Naive thymus-derived CD8-positive, alpha-beta T cell (primary cell): ENCODE results near the gene CACNA2D2. TPM values are rescaled to one million over a fixed set of nuclear protein-coding genes. Genes with fewer than 3 reads are reported as not detected.
A peak's percentile ranks its signal among the peaks of the same experiment; 100 is the strongest.
"Not testable (repeated sequence)": the region's sequence is repeated elsewhere in the genome, so short reads cannot be mapped to it uniquely, and the experiment has no call there.

ENCODE experiments used
- ATAC-seq, 2 donors: fragments of 150-1000 bp; cut with Tn5 transposase in 1 of 2; sonication (Bioruptor Pico), chemical (Tn5 transposase) in 1 of 2; 1 replicate in 1 of 2; 2 replicates in 1 of 2; pipeline ENCODE4 v1.10.0; 2021; ENCODE audit warnings: mild to moderate bottlenecking in 2 of 2, moderate library complexity in 2 of 2
- POLR2A ChIA-PET: fragments of 350-600 bp; sonication (Branson Sonifier 250); formaldehyde crosslinking; loops from one replicate; lab custom pipeline; 2021; ENCODE audit warnings: antibody characterized with exemption; lab: Charles Lee
- DNase-seq, 10 donors: peaks; one replicate each; pipeline versions ENCODE4 v3.0.0 to v3.0.0-alpha.2; 2020 to 2022
- H3K27ac Mint-ChIP-seq, 10 donors: one replicate each; pipeline ENCODE4 v1.8.0; 2020 to 2022; ENCODE audit warnings: mild to moderate bottlenecking in 10 of 10, mixed read lengths in 10 of 10, moderate library complexity in 4 of 10, inconsistent platforms in 1 of 10
- H3K27me3 Mint-ChIP-seq, 5 donors: one replicate each; pipeline ENCODE4 v1.8.0; 2021 to 2022; ENCODE audit warnings: mixed read lengths in 5 of 5
- H3K36me3 Mint-ChIP-seq, 3 donors: one replicate each; pipeline ENCODE4 v1.8.0; 2020 to 2022; ENCODE audit warnings: mixed read lengths in 3 of 3, mild to moderate bottlenecking in 2 of 3, inconsistent platforms in 1 of 3
- H3K4me1 Mint-ChIP-seq, 4 donors: one replicate each; pipeline ENCODE4 v1.8.0; 2021 to 2022; ENCODE audit warnings: mixed read lengths in 4 of 4
- H3K4me3 Mint-ChIP-seq, 10 donors: one replicate each; pipeline ENCODE4 v1.8.0; 2020 to 2022; ENCODE audit warnings: mild to moderate bottlenecking in 10 of 10, mixed read lengths in 10 of 10, moderate library complexity in 6 of 10, inconsistent platforms in 1 of 10
- H3K9me3 Mint-ChIP-seq, 9 donors: one replicate each; pipeline ENCODE4 v1.8.0; 2020 to 2022; ENCODE audit warnings: mixed read lengths in 9 of 9, mild to moderate bottlenecking in 3 of 9, inconsistent platforms in 1 of 9, moderate library complexity in 1 of 9
- polyA plus RNA-seq, 3 donors: library from polyadenylated mRNA; unstranded; fragments of 300-500 nt; fragmentation: Illumina TruSeq; gene quantifications; one replicate each; pipeline ENCODE4 v1.2.3, GENCODE V29; 2021
- total RNA-seq, 8 experiments: library from RNA in 2 of 8; stranded (reverse) in 2 of 8; gene quantifications; one replicate each; pipeline ENCODE4 v1.2.3 and lab custom pipeline; 2021 to 2026

Gene CACNA2D2
- total and polyA plus RNA-seq, 5 experiments from 2014 or later, result 0.40 to 4.9 (median 1.5) TPM

DNA sequence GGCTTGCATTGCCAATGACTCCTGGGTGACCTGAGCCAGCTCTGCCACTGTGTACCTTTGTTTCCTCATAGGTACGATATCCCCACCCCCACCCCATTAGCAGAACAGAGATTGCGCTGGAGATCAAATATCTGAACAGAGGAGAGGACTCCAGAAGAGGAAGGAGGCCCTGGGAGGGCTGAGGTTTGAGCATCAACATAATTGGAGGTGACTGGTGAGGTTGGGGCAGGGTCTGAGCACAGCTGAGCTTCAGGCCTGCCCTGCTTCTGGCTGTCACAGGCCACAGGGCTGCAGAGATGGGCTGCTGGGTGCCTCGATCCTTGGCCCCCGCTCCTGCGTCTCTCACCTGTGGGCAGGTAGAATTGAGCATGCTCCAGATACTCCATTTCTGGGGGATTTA lies 21.3 kb upstream of the CACNA2D2 start:
- ATAC-seq (no peak), DNase-seq (no peak)
- no peak overlapping the region for H3K27ac Mint-ChIP-seq
- no peak overlapping the region for H3K4me3 Mint-ChIP-seq
- no peaks in the 10 kb centered on the region for H3K9me3 Mint-ChIP-seq
- no peaks in the 10 kb centered on the region for H3K36me3 Mint-ChIP-seq
- H3K27me3 Mint-ChIP-seq, result peaks cover 6 to 25% (median 10%) of the 10 kb centered on the region in 5 donors
- POLR2A ChIA-PET, result interaction anchor here (0.7 kb wide), 1 partner anchor 141 kb away, joined by 3 read pairs; no protein-coding TSS in a partner anchor
- peaks cover 0 to 3% (median 0%) of the 10 kb centered on the region in 4 donors for H3K4me1 Mint-ChIP-seq

GRCh38 chr3:50523279-50523811 lies 19.9 kb upstream of the CACNA2D2 start:
- Mint-ChIP-seq H3K4me3 (no peak overlapping the region), H3K9me3 (no peaks in the 10 kb centered on the region), H3K27ac (no peak overlapping the region), H3K4me1 (peaks cover 5 to 10% (median 7%) of the 10 kb centered on the region in 4 donors), H3K36me3 (no peaks in the 10 kb centered on the region), H3K27me3 (peaks cover 0 to 11% (median 1%) of the 10 kb centered on the region in 5 donors)
- DNase-seq (no peak), ATAC-seq (no peak)
- POLR2A ChIA-PET, result interaction anchor here (0.7 to 1.0 kb wide), 2 partner anchors 182 to 269 kb away, joined by 3 to 4 read pairs; partner anchors contain the start of gene RASSF1

DNA sequence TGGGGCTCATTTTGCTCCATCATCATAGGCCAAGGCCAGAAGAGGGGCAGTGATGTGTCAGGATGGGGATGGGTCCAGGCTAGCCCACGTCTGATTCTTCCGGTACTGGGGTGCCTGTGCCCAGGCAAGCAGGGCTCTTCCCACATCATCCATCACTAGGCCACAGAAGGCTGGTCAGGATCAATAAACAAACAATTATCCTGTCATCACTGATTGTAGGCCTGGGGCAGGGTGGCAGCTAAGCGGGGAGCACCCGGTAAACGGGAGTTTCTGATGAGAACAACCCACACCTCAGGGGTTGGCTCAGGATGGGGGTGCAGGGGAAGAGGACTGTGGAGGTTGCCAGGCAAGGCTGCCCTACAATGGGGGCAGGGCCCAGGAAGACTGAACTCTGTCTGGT lies 18.1 kb upstream of the CACNA2D2 start:
- H3K36me3 Mint-ChIP-seq, result no peaks in the 10 kb centered on the region
- H3K9me3 Mint-ChIP-seq, result no peaks in the 10 kb centered on the region
- ATAC-seq, result no peak
- H3K27ac Mint-ChIP-seq, result peak overlapping the region in 1 of 10 donors; percentile 46
- POLR2A ChIA-PET, result interaction anchor here (0.7 kb wide), 1 partner anchor 19 kb away, joined by 5 read pairs; no protein-coding TSS in a partner anchor
- no peak overlapping the region for H3K4me3 Mint-ChIP-seq
- no peak for DNase-seq
- H3K4me1 Mint-ChIP-seq, result peaks cover 6 to 14% (median 8%) of the 10 kb centered on the region in 4 donors
- H3K27me3 Mint-ChIP-seq, result peaks cover 0 to 3% (median 0%) of the 10 kb centered on the region in 5 donors

DNA sequence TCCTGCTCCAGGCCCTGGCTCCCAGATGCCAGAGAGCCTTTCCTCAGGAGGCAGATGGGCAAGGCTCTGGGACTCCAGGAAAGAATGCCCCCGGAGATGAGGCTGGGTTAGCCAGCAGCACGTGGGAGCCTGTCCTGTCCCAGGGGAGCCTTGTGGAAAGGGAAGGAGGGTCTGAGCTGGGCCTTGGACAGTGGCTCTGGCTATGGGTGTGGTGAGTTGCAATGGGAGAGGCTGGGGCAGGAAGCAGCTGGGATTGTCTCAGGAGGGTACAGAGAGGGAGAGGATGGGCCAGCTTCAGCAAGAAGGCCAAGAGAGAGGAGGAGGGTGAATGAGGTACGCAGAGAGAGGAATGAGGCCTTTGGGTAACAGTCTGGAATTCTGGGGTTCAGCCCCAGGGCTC lies 17.4 kb upstream of the CACNA2D2 start:
- POLR2A ChIA-PET, result no interaction called here
- ATAC-seq (no peak), DNase-seq (no peak)
- Mint-ChIP-seq H3K27me3 (peaks cover 0 to 3% (median 0%) of the 10 kb centered on the region in 5 donors), H3K4me3 (no peak overlapping the region), H3K9me3 (no peaks in the 10 kb centered on the region), H3K4me1 (peaks cover 8 to 18% (median 14%) of the 10 kb centered on the region in 4 donors), H3K27ac (peak overlapping the region in 1 of 10 donors; percentile 22), H3K36me3 (no peaks in the 10 kb centered on the region)

- DNase-seq (peak; percentile 51 to 80 (median 68)), ATAC-seq (peak; percentile 79 to 86)
- Mint-ChIP-seq H3K4me3 (peak overlapping the region in 1 of 10 donors; percentile 26), H3K4me1 (peaks cover 8 to 28% (median 20%) of the 10 kb centered on the region in 4 donors), H3K36me3 (no peaks in the 10 kb centered on the region), H3K27ac (no peak overlapping the region), H3K9me3 (no peaks in the 10 kb centered on the region), H3K27me3 (peaks cover 0 to 3% (median 0%) of the 10 kb centered on the region in 5 donors)
- POLR2A ChIA-PET, result no interaction called here
Measured at GRCh38 chr3:50519471-50520089, 16.1 kb upstream of the CACNA2D2 start.

GRCh38 chr3:50518436-50518835 lies 15.0 kb upstream of the CACNA2D2 start:
- ATAC-seq, result no peak
- POLR2A ChIA-PET, result interaction anchor here (0.6 to 1.2 kb wide), 5 partner anchors 9 to 716 kb away, joined by 3 to 5 read pairs (median 3); partner anchors contain the start of gene HEMK1
- no peak overlapping the region for H3K4me3 Mint-ChIP-seq
- peaks cover 0 to 3% (median 0%) of the 10 kb centered on the region in 5 donors for H3K27me3 Mint-ChIP-seq
- H3K9me3 Mint-ChIP-seq, result no peaks in the 10 kb centered on the region
- H3K36me3 Mint-ChIP-seq, result no peaks in the 10 kb centered on the region
- peaks cover 8 to 29% (median 20%) of the 10 kb centered on the region in 4 donors for H3K4me1 Mint-ChIP-seq
- DNase-seq, result no peak
- H3K27ac Mint-ChIP-seq, result peak overlapping the region in 1 of 10 donors; percentile 24

DNA sequence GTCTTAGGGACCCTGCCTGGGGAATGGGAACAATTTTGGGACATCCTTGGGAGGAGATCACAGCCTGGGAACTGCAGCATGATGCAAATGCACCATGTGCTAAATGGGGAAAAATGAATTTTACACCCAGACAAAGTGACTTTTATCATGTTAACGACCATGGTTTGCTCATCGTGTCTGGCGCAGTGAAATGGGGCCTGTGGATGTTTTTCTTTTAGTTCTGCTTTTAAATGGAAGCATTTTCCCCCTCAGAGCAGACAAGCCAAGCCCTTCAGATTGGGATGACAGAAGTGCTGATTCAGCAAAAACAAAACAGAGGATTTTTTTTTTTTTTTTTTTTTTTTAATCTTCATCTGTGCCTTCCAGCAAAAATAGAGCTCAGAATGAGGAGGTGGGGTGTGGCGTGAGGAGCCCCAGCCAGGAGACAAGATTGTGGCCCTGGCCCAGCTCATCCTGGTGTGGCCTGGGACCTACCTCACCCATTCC lies 14.3 kb upstream of the CACNA2D2 start:
- Mint-ChIP-seq H3K27me3 (peaks cover 0 to 3% (median 0%) of the 10 kb centered on the region in 5 donors), H3K9me3 (no peaks in the 10 kb centered on the region), H3K27ac (no peak overlapping the region), H3K36me3 (no peaks in the 10 kb centered on the region), H3K4me3 (no peak overlapping the region), H3K4me1 (peaks cover 10 to 29% (median 20%) of the 10 kb centered on the region in 4 donors)
- POLR2A ChIA-PET, result interaction anchor here (0.6 to 1.2 kb wide), 4 partner anchors 8 to 716 kb away, joined by 3 read pairs; partner anchors contain the start of gene HEMK1
- DNase-seq, result no peak
- no peak for ATAC-seq

DNA sequence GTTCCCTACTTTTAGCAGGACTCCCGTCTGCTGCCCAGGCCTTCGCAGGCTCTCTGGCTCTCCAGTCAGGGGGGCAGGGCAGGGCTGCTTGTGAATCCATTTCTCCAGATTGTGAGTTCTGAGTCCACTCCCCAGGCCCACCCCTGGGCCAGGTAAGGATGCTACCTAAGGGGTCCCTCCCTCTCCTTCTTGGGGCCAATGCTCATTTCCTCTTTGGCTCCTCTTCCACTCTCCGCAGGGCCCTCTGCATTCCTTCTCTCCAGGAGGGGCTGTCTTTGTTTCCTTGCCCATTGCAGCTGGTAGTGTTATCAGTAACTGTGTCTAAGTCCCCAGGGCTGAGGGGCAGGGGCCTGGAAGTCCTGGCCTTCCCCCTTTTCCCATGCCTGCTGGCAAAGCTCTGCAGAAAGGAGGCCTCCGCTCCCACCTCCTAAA lies 13.0 kb upstream of the CACNA2D2 start:
- DNase-seq, result no peak
- Mint-ChIP-seq H3K4me1 (peaks cover 10 to 29% (median 20%) of the 10 kb centered on the region in 4 donors), H3K4me3 (peak overlapping the region in 1 of 10 donors; percentile 65), H3K9me3 (no peaks in the 10 kb centered on the region), H3K27ac (peak overlapping the region in 4 of 10 donors; percentile 9 to 67 (median 24)), H3K27me3 (peaks cover 0 to 3% (median 0%) of the 10 kb centered on the region in 5 donors), H3K36me3 (no peaks in the 10 kb centered on the region)
- POLR2A ChIA-PET, result interaction anchor here (0.5 to 1.1 kb wide), 2 partner anchors 12 to 178 kb away, joined by 3 to 5 read pairs; no protein-coding TSS in a partner anchor
- no peak for ATAC-seq

DNA sequence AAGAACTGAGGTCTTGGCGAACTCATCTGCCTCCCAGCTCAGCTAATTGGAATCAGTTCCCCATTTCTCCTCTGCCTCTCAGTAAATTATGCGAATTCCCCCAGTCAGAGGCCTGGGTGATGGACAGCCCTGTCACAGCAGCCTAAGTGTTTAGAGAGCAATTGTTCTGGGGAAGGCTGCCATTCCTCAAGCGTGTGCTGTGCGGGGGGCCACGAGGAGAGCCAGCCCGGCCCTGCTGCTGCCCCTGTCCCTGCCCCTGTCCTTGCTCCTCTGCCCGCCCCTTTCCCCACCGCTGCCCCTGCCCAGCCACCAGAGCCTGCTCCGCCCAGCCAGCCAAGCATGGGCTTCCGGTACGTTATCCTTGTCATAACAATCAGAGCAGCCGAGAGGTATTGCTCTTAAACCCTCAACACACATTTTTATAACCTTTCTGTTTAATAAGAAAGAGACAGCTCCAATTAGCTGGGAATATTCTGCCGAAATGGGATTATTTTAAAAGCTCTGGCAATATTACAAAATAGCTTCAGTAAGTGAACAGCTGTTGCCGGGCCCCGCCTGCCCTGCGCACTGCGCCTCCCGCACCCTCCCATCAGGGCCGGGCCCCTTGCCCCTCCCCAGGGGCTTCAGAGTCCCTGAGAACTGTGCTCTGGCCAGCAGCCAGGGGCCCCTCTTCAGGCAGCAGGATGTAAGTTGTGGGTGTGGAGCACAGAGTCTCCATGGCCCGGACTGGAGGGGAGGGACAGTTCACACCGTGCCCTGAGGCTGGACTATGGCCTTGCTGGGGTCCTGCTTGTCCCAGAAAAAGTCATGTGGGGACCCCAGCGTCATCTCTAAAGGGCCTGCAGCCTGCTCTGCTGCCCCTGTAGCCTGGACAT lies 12.4 kb upstream of the CACNA2D2 start:
- DNase-seq (peak in 2 of 10 donors; percentile 11 to 13), ATAC-seq (peak; percentile 58 to 74)
- H3K27me3 Mint-ChIP-seq, result peaks cover 0 to 3% (median 0%) of the 10 kb centered on the region in 5 donors
- H3K27ac Mint-ChIP-seq, result peak overlapping the region in 4 of 10 donors; percentile 14 to 57 (median 42)
- H3K4me3 Mint-ChIP-seq, result peak overlapping the region in 4 of 10 donors; percentile 6 to 65 (median 32)
- POLR2A ChIA-PET, result interaction anchor here (0.5 to 1.3 kb wide), 3 partner anchors 12 to 177 kb away, joined by 3 to 5 read pairs (median 3); no protein-coding TSS in a partner anchor
- H3K9me3 Mint-ChIP-seq, result no peaks in the 10 kb centered on the region
- peaks cover 10 to 29% (median 20%) of the 10 kb centered on the region in 4 donors for H3K4me1 Mint-ChIP-seq
- no peaks in the 10 kb centered on the region for H3K36me3 Mint-ChIP-seq

DNA sequence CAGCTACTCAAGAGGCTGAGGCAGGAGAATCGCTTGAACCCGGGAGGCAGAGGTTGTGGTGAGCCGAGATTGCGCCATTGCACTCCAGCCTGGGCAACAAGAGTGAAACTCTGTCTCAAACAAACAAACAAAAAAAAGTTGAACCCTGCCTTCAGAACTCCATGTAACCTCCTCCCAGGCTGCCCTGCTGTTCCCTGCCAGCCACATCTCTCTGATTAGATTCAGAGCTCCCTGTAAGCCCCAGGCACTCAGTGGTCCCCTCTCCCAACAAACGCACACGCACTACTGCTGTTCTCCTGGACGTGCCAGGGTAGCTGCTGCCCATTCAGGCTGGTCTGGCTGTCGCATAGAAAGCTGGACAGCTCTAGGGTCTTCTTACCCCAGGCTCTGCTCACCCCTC lies 9.5 kb upstream of the CACNA2D2 start:
- POLR2A ChIA-PET, result interaction anchor here (0.9 kb wide), 1 partner anchor 74 kb away, joined by 3 read pairs; no protein-coding TSS in a partner anchor
- H3K27me3 Mint-ChIP-seq, DNase-seq, H3K36me3 Mint-ChIP-seq, H3K4me3 Mint-ChIP-seq, ATAC-seq, H3K9me3 Mint-ChIP-seq: not testable (repeated sequence)
- Mint-ChIP-seq H3K4me1 (peaks cover 5 to 22% (median 13%) of the 10 kb centered on the region in 4 donors), H3K27ac (peak overlapping the region in 1 of 10 donors; percentile 31)

DNA sequence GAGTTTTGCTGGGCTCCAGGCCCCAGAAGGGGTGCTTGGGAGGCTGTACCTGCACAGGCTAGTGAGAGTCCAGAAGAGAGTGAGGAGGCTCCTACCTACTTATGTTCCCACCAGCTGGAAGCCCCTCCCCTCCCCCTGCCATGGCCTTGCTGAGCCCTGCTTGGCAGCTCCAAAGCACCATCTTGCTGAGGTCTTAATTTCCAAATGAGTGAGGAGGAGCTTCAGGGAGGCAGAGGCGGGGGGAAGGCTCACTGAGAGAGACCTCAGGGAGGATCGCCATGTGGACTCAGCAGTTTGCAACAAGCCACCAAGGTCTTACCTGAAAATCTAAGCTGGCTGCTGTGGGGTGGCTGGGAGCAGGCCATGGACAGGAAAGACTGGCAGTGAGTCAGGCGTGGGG lies 8.7 kb upstream of the CACNA2D2 start:
- DNase-seq (no peak), ATAC-seq (no peak)
- Mint-ChIP-seq H3K27me3 (no peaks in the 10 kb centered on the region), H3K27ac (peak overlapping the region in 1 of 10 donors; percentile 62), H3K4me3 (no peak overlapping the region), H3K9me3 (no peaks in the 10 kb centered on the region), H3K36me3 (no peaks in the 10 kb centered on the region), H3K4me1 (peaks cover 5 to 22% (median 13%) of the 10 kb centered on the region in 4 donors)
- POLR2A ChIA-PET, result no interaction called here

DNA sequence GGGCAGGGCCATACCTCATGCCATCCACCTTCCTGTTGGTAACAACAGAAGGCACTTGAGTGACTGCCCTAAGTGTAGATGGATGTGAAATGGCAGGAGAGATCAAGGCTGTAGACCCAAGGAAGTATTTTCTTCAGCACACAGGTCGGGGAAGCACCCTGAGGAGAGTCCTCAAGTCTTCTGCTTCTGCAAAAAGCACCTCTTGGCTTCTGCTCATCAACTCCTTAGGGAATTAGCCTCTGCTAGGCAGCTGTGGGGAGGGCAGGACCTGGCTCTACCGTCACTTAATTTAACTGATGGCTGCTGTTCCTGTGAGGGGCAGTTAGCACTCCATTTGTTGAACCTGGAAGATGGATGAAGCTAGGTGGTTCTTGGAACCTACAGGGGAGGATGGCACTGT lies 6.9 kb upstream of the CACNA2D2 start:
- H3K4me1 Mint-ChIP-seq, result peaks cover 0 to 7% (median 2%) of the 10 kb centered on the region in 4 donors
- H3K36me3 Mint-ChIP-seq, result no peaks in the 10 kb centered on the region
- no peaks in the 10 kb centered on the region for H3K27me3 Mint-ChIP-seq
- POLR2A ChIA-PET, result no interaction called here
- no peaks in the 10 kb centered on the region for H3K9me3 Mint-ChIP-seq
- DNase-seq, result no peak
- no peak overlapping the region for H3K4me3 Mint-ChIP-seq
- ATAC-seq, result no peak
- H3K27ac Mint-ChIP-seq, result peak overlapping the region in 2 of 10 donors; percentile 7 to 34
